HPDE6-E6E7 (cell line): ENCODE data around the gene METTL25.

Source experiments
- DNase-seq: peaks from one replicate; pipeline ENCODE4 v3.0.0; 2011; ENCODE audit warnings: missing footprints; ENCODE audit errors: extremely low spot score

Gene METTL25

GRCh38 chr12:82407481-82407880, 49.2 kb downstream of the METTL25 start:
- DNase-seq = no peak

DNA sequence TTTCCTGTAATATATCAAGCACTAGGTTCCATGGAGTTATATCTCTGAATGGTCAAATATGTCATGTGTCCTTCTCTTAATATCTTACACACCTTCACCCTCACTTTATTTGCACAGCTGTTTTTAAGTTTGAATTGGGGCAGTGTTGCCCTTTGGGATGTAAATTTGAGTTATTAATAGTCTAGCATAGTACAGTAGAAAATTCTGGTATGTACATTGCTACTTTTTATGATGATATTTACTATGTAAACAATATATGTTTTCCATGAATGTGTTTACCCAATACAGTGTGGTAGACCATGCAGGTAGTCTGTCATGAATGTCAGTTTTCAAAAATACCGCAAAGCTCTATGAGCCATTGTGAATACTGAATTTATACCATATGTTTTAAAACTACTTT, 50.5 kb downstream of the METTL25 start:
- no peak for DNase-seq

- DNase-seq = no peak
Observed at GRCh38 chr12:82411546-82412230, 53.4 kb downstream of the METTL25 start.

DNA sequence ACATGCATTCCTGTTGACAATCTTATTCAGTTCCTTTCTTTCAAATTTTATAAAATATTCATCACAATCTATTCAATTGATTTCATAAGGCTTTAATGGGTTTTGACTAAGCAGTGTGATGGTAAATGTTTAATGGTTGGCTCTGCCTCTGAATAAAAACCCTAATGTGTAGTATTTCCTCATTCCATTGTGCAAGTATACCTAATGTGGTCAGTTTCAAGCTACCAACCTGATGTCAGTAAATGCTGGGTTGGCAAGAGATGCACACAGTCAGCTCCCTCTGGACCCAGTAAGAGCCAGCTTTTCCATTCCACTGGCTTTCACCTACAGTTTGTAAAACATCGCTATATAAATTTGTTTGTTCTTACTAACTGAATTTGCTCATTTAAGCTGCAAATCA, 53.9 kb downstream of the METTL25 start:
- no peak for DNase-seq

DNA sequence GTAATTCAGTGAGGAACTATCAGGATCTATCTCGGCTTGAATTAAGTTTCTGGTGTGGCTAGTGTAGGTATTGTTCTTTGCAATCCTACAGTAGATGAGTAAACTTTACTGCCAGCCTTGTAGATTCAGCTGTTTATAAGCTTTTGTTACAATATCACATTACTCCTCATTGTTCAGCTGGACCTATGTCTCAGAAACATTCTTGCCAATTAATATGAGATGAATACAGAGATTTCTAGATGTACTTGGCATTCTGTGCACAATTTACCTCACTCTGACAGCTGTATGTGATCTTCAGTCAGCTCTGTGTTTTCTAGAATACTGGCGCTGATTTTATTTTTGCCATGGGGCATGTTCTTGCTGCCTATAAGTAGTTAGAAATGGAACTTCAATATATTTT, 55.7 kb downstream of the METTL25 start:
- no peak for DNase-seq

- no peak for DNase-seq
Observed at GRCh38 chr12:82414926-82415325, 56.6 kb downstream of the METTL25 start.

DNA sequence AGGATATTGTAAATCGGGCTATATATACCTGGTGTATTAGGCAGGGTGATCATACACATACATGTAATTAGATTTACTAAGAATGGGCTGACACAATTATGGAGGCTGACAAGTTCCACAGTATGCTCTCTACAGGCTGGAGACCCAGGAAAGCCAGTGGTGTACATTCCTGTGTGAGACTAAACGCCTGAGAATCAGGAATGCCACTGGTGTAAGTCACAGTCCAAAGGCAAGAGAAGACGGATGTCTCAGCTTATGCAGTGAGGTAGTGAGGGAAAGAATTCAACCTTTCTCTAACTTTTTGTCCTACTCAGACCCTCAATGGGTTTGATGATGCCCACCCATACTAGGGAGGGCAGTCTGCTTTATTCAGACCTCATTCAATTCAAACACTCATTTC, 57.1 kb downstream of the METTL25 start:
- peak; percentile 10 for DNase-seq

GRCh38 chr12:82425241-82425640, 66.9 kb downstream of the METTL25 start:
- DNase-seq = no peak

- DNase-seq = no peak
Observed at GRCh38 chr12:82426081-82426480, 67.8 kb downstream of the METTL25 start.

DNA sequence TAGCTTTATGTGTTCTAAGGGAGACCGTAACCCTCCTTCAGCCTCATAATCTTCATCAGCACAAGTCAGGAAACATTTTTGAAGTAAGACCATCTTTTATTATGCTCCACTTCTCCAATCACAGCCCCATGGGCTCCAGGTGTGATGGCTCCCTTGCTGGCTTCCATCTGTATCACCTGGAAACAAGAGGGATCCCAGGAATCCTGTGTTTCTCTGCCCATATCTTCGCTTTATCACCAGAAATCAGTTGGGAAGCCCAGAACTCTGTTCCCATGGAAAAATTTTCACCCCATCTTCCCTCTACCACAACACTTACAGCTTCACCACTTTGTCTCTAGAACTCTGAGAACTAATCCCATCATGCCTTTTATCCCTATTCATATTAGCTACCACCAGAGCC, 68.3 kb downstream of the METTL25 start:
- no peak for DNase-seq

DNA sequence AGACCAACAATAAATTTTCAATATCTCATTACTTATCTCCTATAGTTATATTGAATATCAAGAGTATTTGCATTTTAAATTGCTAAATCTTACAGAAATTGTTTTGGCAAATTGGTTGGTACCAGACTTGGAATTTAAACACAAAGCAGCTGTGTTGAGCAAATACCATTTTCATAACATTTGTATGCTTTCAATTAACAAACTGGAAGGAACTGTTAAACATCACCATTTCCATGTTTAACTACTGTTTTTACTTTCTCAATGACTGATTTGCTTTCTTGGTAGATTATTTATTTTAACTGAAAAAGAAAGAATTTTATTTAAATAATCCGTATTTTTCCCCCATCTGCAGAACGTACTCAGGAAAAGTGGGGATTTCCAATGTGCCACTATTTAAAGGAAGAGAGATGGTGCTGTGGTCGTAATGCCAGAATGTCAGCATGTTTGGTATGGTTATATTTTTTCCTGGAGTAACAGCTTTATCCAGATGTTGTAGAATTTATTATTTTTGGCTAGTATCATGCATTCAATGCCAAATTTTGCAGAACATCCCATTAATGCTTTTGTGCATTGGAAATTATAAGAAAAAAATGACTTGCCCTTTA, 72.3 kb downstream of the METTL25 start:
- no peak for DNase-seq

DNA sequence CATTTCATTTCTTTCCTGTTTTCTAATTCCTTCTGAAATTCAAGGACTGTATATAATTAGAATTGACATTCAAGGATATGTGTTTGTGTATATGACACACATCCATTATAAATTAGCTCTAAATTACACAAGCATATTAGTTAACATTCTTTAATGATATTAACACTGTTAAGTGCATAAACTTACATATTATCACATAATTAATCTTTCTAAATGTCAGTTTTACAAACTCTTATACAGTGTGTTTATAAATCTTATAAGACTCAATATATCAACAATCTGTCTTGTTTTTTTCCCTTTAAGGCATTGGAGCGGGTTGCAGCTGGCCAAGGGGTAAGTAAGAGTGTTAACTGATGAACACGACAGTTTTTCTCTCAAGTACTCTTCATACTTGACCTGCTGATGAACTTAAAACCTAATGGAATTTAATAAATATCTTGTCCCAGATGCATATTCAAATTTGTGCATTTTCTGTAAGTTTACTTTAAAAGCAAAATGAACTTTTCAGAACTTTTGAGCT, 76.1 kb downstream of the METTL25 start:
- DNase-seq = no peak

GRCh38 chr12:82436354-82436753, 78.0 kb downstream of the METTL25 start:
- no peak for DNase-seq

DNA sequence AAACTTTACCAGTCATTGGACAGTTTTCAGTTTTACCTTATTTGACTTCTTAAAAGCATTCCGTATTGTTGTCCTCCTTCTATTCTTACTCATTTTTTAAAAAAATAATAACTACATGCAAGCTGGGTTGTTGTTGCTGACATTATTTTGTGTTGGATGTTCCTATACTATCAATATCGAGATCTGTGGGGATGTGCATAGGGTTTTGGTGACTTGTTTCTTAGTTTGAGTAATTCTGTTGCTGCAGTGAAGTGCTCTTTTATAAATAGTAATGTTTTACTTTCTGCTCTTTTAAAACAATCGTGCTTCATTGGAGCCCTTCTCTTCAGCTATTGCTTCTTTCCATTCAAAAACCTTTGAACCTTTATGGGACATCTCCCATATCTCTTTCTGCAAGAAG, 79.4 kb downstream of the METTL25 start:
- DNase-seq = no peak

DNA sequence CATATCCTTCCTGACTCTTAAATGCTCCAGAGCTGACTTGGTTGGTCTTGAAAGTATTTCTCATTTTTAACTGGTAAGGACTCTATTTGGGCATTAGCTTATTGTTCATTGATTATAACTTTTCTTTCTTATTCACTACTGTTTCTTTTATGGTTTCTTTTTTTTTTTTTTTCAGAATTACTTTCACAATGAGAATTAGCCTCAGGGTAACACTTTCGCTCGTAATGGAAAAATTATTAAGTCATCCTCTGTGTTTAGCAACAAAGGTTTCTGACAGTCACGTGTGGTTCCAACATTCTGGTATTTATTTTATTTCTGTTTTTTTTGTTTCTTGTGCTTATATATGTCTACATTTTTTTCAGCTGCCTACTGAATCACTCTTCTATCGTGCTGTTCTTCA, 80.0 kb downstream of the METTL25 start:
- no peak for DNase-seq

GRCh38 chr12:82440885-82441284, 82.6 kb downstream of the METTL25 start:
- no peak for DNase-seq

DNA sequence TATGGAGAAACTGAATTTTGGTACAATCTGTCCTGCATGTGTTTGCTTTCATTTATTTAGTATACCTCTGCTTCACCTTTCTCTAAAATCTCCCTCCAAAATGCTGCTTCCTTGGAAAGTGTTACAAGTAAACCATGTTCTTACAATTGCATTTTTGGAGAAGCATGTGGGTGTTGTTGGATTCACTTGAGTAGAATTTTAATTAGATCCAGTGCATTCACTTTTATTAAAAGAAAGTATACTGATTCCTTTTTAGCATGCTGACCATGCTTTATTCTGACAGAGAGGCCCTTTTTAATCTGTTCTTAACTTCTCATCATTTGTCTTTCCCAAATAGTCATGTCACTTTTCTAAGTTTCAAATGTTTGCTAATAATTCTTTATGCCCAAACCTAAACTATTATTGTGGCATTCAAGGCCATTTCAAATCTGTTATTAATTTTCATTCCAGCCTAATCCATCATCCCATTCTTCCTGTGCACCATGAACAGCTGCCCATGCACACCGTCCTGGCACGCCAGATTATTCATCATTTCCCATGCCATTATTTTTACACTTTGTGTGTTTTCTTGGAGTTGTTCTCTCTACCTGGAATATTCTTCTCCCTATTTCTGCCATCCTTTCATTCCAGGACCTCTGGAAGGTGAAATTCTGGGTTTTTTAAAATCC, 90.7 kb downstream of the METTL25 start:
- no peak for DNase-seq

- no peak for DNase-seq
Observed at GRCh38 chr12:82456633-82457032, 98.3 kb downstream of the METTL25 start.

GRCh38 chr12:82458101-82458500, 99.8 kb downstream of the METTL25 start:
- DNase-seq = no peak

GRCh38 chr12:82461393-82461792, 103.1 kb downstream of the METTL25 start:
- DNase-seq = no peak

- peak; percentile 21 for DNase-seq
Observed at GRCh38 chr12:82461836-82462235, 103.5 kb downstream of the METTL25 start.

DNA sequence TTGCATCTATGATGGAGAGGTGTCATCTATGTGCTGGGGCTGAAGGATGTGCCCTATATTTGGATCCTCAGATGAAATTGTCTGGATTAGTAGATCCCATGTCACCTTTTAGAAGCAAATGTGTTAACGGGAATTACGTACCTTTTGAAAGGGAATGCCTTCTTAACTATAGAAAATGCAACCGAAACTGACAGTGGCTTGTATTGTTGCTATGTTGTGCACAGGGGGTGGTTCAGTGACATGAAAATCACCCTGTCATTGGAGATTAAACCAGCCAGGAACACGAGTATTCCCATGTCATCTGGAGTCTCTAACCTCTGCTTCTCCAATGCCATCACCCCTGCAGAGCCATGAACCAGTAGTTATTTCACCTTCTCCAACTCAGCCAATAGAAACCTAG, 110.2 kb downstream of the METTL25 start:
- no peak for DNase-seq

DNA sequence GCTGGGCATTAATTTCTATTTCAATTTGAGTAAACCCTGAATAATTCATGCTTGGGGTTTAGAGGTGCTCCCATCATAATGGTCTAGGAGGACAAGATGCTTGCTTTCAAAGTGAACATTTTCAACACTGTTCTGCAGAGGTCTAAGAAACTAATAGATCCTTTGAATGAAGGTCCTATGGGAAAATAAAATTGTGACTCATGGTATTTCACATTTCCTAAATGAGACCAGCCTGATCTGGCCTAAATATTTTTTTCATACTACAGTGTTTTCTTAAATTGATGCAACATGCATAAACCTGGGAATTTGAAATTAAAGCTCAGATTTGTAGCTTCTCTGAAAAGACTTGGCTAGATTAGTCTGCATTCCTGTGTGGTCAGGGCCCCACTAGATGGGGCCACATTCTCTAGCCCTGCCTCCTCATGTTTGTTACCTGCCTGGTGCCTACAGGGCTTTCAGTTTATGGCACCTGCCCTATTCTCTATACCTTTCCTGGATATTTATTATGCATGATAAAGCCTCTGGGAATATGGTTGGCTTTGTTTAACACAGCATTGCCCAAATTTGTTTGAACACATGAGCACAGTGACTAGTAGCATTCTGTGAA, 112.7 kb downstream of the METTL25 start:
- no peak for DNase-seq
